Tibial nerve (tissue), 4 donors: ENCODE results near the gene MRFAP1. TPM values are rescaled to one million over a fixed set of nuclear protein-coding genes. Genes with fewer than 3 reads are reported as not detected.
"Not testable (repeated sequence)": the region's sequence is repeated elsewhere in the genome, so short reads cannot be mapped to it uniquely, and the experiment has no call there.

Experiments used
- DNase-seq, 2 donors: peaks; one replicate each; pipeline ENCODE4 v3.0.0-alpha.2; 2019; ENCODE audit warnings: low spot score in 2 of 2
- H3K27ac ChIP-seq, 4 donors: fragments of 200-600 bp; sonication (generic) in 3 of 4; one replicate each; pipeline ENCODE4 v1.5.1; 2017 to 2019; ENCODE audit warnings: mild to moderate bottlenecking in 1 of 4
- H3K27me3 ChIP-seq, 2 donors: fragments of 200-600 bp; sonication (generic) in 1 of 2; one replicate each; pipeline versions ENCODE4 v1.5.1 to v1.6.0; 2017 to 2019
- H3K36me3 ChIP-seq, 3 donors: fragments of 200-600 bp; sonication (generic); one replicate each; pipeline ENCODE4 v1.5.1; 2018 to 2019
- H3K4me1 ChIP-seq, 4 donors: fragments of 200-600 bp; sonication (generic) in 3 of 4; one replicate each; pipeline ENCODE4 v1.5.1; 2017 to 2019
- H3K4me3 ChIP-seq, 4 donors: fragments of 200-600 bp; sonication (generic) in 3 of 4; one replicate each; pipeline ENCODE4 v1.5.1; 2017 to 2019; ENCODE audit warnings: mild to moderate bottlenecking in 1 of 4, moderate library complexity in 1 of 4
- H3K9me3 ChIP-seq, 4 donors: fragments of 200-600 bp; sonication (generic) in 3 of 4; one replicate each; pipeline ENCODE4 v1.5.1; 2017 to 2019
- CTCF ChIP-seq, 5 experiments: fragments of 200-600 bp in 3 of 5; fragments of 450-650 bp in 2 of 5; sonication (generic) in 3 of 5; IDR thresholded peaks; one replicate each; pipeline ENCODE4 v1.5.1; 2016 to 2019; ENCODE audit warnings: antibody characterized with exemption in 5 of 5, mild to moderate bottlenecking in 3 of 5, moderate library complexity in 2 of 5
- EP300 ChIP-seq, 2 donors: sonication (generic); formaldehyde crosslinking; IDR thresholded peaks; one replicate each; pipeline ENCODE4 v1.6.1; 2017; ENCODE audit warnings: antibody characterized with exemption in 2 of 2, mild to moderate bottlenecking in 1 of 2
- POLR2A ChIP-seq, 2 donors: fragments of 450-650 bp; IDR thresholded peaks; one replicate each; pipeline ENCODE4 v1.6.1; 2017; ENCODE audit warnings: antibody characterized with exemption in 2 of 2, mild to moderate bottlenecking in 2 of 2, moderate library complexity in 2 of 2
- WGBS, 2 donors: methylation state at CpG; one replicate each; pipeline ENCODE4 v1.1.5; 2018; 5-methylcytosine and 5-hydroxymethylcytosine counted together
- total RNA-seq, 4 donors: library from RNA; depleted of rRNA; stranded (reverse); fragments of >200 nt; gene quantifications; one replicate each; pipeline ENCODE4 v1.1.0, GENCODE V29; 2016

MRFAP1 gene
- total RNA-seq, 4 donors from 2014 or later = 176 to 300 (median 202) TPM

DNA sequence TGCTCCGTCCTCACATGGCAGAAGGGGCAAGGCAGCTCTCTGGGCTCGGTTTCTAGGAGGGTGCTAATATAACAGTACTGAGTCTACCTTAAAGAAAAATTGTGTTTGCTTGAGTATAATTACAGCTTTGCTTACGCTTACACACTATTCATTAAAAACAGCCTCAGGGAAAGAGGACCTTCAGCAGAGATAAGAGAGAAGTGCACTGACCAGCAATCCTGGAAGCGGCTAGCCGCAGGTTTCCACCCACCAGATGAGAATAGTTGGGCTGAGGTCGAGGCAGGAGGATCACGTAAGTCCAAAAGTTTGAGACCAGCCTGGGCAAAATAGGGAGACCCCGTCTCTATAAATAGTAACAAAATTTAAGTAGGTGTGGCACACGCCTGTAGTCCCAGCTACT is 15.2 kb upstream of the MRFAP1 start:
- Histone ChIP-seq H3K4me1 (no peaks in the 10 kb centered on the region), H3K9me3 (no peaks in the 10 kb centered on the region), H3K27me3 (no peaks in the 10 kb centered on the region), H3K4me3 (no peak overlapping the region), H3K27ac (no peak overlapping the region), H3K36me3 (peaks cover 0 to 19% (median 7%) of the 10 kb centered on the region in 3 donors)
- no peak for DNase-seq
- TF ChIP-seq EP300 (IDR thresholded peaks at IDR 0.05) (no peak), CTCF (IDR thresholded peaks at IDR 0.05) (no peak), POLR2A (IDR thresholded peaks at IDR 0.05) (no peak)
- 82 to 85% methylated on average over 9 of the region's 9 CpGs for WGBS, 2 donors

DNA sequence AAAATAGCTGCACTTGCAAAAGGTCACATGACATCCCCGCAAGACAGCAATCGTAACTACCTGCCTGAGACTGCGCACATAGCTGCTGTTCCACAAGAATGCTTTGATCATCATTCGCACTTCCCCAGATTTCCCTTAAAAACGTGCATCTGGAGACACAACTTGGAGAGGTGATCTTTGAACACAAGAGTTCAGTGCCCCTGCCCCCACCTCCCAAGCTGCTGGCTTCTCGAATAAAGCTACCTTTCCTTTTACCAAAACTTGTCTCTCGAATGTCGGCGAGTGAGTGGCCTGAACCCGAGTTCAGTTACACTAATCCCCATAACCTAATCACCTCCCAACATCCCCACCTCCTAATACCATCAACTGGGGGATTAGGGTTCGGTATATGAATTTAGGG is 14.4 kb upstream of the MRFAP1 start:
- TF ChIP-seq EP300 (IDR thresholded peaks at IDR 0.05) (no peak), CTCF (IDR thresholded peaks at IDR 0.05) (no peak), POLR2A (IDR thresholded peaks at IDR 0.05) (no peak)
- 68 to 74% methylated on average over 11 of the region's 11 CpGs for WGBS, 2 donors
- no peaks in the 10 kb centered on the region for H3K27me3 ChIP-seq
- peaks cover 0 to 7% (median 0%) of the 10 kb centered on the region in 4 donors for H3K4me1 ChIP-seq
- DNase-seq = no peak
- no peaks in the 10 kb centered on the region for H3K9me3 ChIP-seq
- peaks cover 0 to 11% (median 5%) of the 10 kb centered on the region in 3 donors for H3K36me3 ChIP-seq
- H3K4me3 ChIP-seq = no peak overlapping the region
- H3K27ac ChIP-seq = no peak overlapping the region

- no peaks in the 10 kb centered on the region for H3K36me3 ChIP-seq
- TF ChIP-seq POLR2A (IDR thresholded peaks at IDR 0.05) = no peak
- no peak for TF ChIP-seq CTCF (IDR thresholded peaks at IDR 0.05)
- TF ChIP-seq EP300 (IDR thresholded peaks at IDR 0.05) = no peak
- 68 to 69% methylated on average over 3 of the region's 3 CpGs for WGBS, 2 donors
- no peak overlapping the region for H3K4me3 ChIP-seq
- H3K4me1 ChIP-seq = peaks cover 0 to 7% (median 0%) of the 10 kb centered on the region in 4 donors
- no peaks in the 10 kb centered on the region for H3K9me3 ChIP-seq
- no peak overlapping the region for H3K27ac ChIP-seq
- no peaks in the 10 kb centered on the region for H3K27me3 ChIP-seq
- no peak for DNase-seq
These were observed 12.7 kb upstream of the MRFAP1 start for GRCh38 chr4:6627832-6628231.

DNA sequence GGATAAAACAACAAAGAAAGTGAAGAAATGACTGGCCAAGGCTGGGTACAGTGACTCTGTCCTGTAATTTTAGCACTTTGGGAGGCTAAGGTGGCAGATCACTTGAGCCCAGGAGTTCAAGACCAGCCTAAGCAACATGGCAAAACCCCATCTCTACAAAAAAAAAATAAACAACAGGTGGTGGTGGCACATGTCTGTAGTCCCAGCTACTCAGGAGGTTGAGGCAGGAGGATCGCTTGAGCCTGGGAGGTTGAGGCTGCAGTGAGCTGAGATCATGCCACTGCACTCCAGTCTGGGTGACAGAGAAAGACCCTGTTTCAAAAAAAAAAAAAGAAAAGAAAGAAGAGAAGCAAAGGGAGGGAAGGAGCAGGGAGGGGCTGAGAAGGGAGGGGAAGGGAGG is 12.0 kb upstream of the MRFAP1 start:
- not testable (repeated sequence) for H3K4me1 ChIP-seq, H3K9me3 ChIP-seq, H3K36me3 ChIP-seq, H3K27ac ChIP-seq, H3K4me3 ChIP-seq, H3K27me3 ChIP-seq, DNase-seq
- 82 to 93% methylated on average over 1 of the region's 1 CpG for WGBS, 2 donors

- 94 to 96% methylated on average over 4 of the region's 4 CpGs for WGBS, 2 donors
- no peaks in the 10 kb centered on the region for H3K36me3 ChIP-seq
- no peaks in the 10 kb centered on the region for H3K27me3 ChIP-seq
- TF ChIP-seq POLR2A (IDR thresholded peaks at IDR 0.05) (no peak), CTCF (IDR thresholded peaks at IDR 0.05) (no peak), EP300 (IDR thresholded peaks at IDR 0.05) (no peak)
- no peak overlapping the region for H3K27ac ChIP-seq
- no peaks in the 10 kb centered on the region for H3K9me3 ChIP-seq
- no peak for DNase-seq
- peaks cover 0 to 7% (median 0%) of the 10 kb centered on the region in 4 donors for H3K4me1 ChIP-seq
- H3K4me3 ChIP-seq = no peak overlapping the region
These were observed 8.4 kb upstream of the MRFAP1 start for GRCh38 chr4:6632125-6632524.
